GM21737 (cell line): ENCODE data around the gene C15orf40.
"Not testable (repeated sequence)": the region's sequence is repeated elsewhere in the genome, so short reads cannot be mapped to it uniquely, and the experiment has no call there.

ENCODE experiments used
- ATAC-seq: cut with Tn5 transposase; IDR thresholded peaks from one replicate; pipeline ENCODE4 v1.9.1; 2021; ENCODE audit warnings: mild to moderate bottlenecking, moderate library complexity; ENCODE audit not compliant: unreplicated experiment

C15orf40 gene

GRCh38 chr15:82952158-82953081 is 59.0 kb downstream of the C15orf40 start, which contains the start of gene HOMER2:
Gene HOMER2 (minus strand): TSS chr15:82952720. CDS start chr15:82952535, 185 bp downstream.
- ATAC-seq = no peak

GRCh38 chr15:82951472-82952157 is 59.8 kb downstream of the C15orf40 start:
- no peak for ATAC-seq

GRCh38 chr15:82950746-82951370 is 60.6 kb downstream of the C15orf40 start:
- no peak for ATAC-seq

- no peak for ATAC-seq
Observed at GRCh38 chr15:82950295-82950694, 61.1 kb downstream of the C15orf40 start.

DNA sequence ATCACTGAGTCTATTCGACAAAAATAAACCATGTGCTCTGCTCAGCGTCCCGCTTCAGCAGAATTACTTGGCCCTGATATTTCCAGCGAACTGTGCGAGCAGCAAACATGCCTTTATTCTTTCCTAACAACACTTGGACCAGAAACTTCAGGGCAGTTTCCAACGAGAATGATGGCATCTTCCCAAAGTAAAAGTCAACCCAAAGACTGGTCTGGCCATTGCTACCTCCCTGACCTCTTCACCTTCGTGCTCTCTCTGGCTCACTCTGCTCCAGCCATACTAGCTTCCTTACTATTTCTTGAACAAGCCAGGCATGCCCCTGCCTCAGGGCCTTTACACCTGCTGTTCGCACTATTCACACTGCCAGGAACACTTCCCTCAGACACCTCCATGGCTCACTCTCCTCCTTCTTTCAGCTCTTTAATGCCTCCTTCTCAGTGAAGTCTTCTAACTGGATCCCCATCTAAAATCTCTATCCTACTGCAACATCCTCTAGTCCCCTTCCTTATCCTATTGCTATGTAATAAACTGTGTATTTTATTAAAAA is 65.2 kb downstream of the C15orf40 start:
- no peak for ATAC-seq

- no peak for ATAC-seq
Observed at GRCh38 chr15:82945326-82945725, 66.1 kb downstream of the C15orf40 start.

- ATAC-seq = no peak
Observed at GRCh38 chr15:82944821-82945220, 66.6 kb downstream of the C15orf40 start.

DNA sequence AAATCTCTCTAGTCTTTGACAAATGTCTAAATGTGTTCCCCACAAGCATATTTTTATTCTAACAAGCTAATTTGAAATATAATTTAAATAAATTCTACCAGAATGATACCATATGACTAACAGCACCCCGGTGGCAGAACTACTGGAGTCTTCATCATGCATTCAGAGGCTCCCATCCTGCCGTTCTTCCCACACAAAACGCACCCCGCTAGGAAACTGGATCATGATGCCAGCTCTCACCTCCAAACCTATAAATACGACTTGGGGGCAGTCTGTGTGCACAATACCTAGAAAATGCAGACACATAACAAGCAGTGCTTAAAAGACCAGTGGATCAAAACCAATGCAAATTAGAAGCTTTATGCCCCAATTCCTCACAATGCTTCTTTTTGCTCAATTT is 67.4 kb downstream of the C15orf40 start:
- ATAC-seq = no peak

- no peak for ATAC-seq
Observed at GRCh38 chr15:82943176-82943575, 68.3 kb downstream of the C15orf40 start.

GRCh38 chr15:82942691-82943090 is 68.7 kb downstream of the C15orf40 start:
- no peak for ATAC-seq

GRCh38 chr15:82939678-82940077 is 71.8 kb downstream of the C15orf40 start:
- ATAC-seq = not testable (repeated sequence)
